ENCODE results near the gene MAPK11. TPM values are rescaled to one million over a fixed set of nuclear protein-coding genes. Genes with fewer than 3 reads are reported as not detected.
A peak's percentile ranks its signal among the peaks of the same experiment; 100 is the strongest.

Gene MAPK11
- total and polyA plus RNA-seq, 5 donors from 2014 or later, result 0.10 to 9.3 (median 0.30) TPM

DNA sequence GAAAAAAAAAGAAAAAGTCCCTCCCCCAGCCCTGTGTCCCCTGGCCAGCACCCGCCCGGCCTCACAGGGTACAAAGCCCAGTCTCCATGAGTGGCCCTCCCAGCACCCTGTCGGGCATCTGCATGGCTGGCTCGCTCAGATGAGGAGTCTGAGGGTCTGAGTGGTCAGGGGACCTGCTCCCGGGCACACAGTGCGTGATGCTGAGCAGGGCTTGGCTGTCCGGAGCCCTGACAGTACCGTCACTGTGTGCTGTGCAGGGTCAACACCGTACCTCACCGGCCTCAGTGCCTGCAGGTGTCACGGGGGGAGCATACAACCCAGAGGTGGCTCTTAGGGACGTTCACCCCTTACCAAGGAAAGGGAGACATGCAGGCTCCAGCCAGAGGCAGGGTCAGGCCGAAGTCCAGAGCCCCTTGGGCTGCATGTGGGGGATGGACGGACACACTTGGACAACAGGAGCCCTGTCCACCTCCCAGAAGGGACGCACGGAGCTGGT, 40.8 kb upstream of the MAPK11 start:
- Mint-ChIP-seq H3K4me1 (peaks cover 0 to 26% (median 12%) of the 10 kb centered on the region in 4 donors), H3K27me3 (peaks cover 12% of the 10 kb centered on the region), H3K36me3 (no peaks in the 10 kb centered on the region), H3K4me3 (no peak overlapping the region), H3K27ac (peak overlapping the region in 1 of 3 donors; percentile 76), H3K9me3 (peaks cover 0 to 1% (median 0%) of the 10 kb centered on the region in 7 donors)
- DNase-seq (no peak), ATAC-seq (ENCODE audit: low read depth in 2 of 2) (no peak)
- Histone ChIP-seq H3K27me3 (ENCODE audit: control insufficient read depth, insufficient read depth, low read length) (no peaks in the 10 kb centered on the region), H3K9me3 (ENCODE audit: control insufficient read depth in 2 of 2, low read length in 2 of 2) (no peaks in the 10 kb centered on the region), H3K4me3 (ENCODE audit: low read depth, low read length) (no peak overlapping the region), H3K27ac (ENCODE audit: insufficient read depth, low read length, poor library complexity, severe bottlenecking) (no peak overlapping the region), H3K36me3 (ENCODE audit: control insufficient read depth, insufficient read depth, low read length) (no peaks in the 10 kb centered on the region), H3K4me1 (ENCODE audit: control insufficient read depth, insufficient read depth, low read length, poor library complexity, severe bottlenecking) (peaks cover 28% of the 10 kb centered on the region)

DNA sequence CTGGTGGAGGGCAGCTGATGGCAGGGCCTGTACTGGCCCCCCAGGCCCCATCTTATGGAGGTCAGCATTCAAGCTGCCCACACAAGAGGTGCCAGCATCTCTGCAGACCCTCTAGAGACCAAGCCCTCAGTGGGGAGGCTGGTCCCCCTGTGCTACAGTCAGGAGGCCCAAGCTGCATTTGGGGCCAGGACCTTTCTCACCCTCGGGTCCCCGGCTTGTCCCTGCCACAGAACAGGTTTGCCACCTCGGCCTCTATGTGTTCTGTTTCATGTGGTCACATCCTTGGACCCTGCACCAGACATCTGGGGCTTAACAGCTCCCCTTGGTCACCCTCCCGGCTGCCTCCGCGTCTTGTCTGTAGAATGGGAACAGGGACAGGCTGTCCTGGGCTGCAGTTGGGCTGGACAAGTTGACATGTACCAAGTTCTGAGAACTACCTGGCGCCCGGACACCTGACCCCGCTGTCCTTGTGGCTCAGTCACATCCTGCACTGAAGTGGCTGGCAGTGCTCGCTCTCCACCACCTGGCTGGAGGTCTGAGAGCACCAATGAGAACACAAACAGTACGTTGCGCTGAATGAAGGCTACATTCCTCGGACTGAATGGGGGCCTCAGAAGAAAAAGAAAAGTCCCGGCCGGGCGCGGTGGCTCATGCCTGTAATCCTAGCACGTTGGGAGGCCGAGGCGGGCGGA, 40.0 kb upstream of the MAPK11 start:
- DNase-seq (no peak), ATAC-seq (ENCODE audit: low read depth in 2 of 2) (no peak)
- Mint-ChIP-seq H3K4me3 (no peak overlapping the region), H3K4me1 (peaks cover 0 to 25% (median 8%) of the 10 kb centered on the region in 4 donors), H3K27ac (peak overlapping the region in 1 of 3 donors; percentile 85), H3K36me3 (no peaks in the 10 kb centered on the region), H3K27me3 (peaks cover 21% of the 10 kb centered on the region), H3K9me3 (peaks cover 0 to 1% (median 0%) of the 10 kb centered on the region in 7 donors)
- no peak overlapping the region for H3K4me3 ChIP-seq (ENCODE audit: low read depth, low read length)
- no peaks in the 10 kb centered on the region for H3K9me3 ChIP-seq (ENCODE audit: control insufficient read depth in 2 of 2, low read length in 2 of 2)
- peaks cover 29% of the 10 kb centered on the region for H3K4me1 ChIP-seq (ENCODE audit: control insufficient read depth, insufficient read depth, low read length, poor library complexity, severe bottlenecking)
- no peaks in the 10 kb centered on the region for H3K36me3 ChIP-seq (ENCODE audit: control insufficient read depth, insufficient read depth, low read length)
- no peak overlapping the region for H3K27ac ChIP-seq (ENCODE audit: insufficient read depth, low read length, poor library complexity, severe bottlenecking)
- no peaks in the 10 kb centered on the region for H3K27me3 ChIP-seq (ENCODE audit: control insufficient read depth, insufficient read depth, low read length)

DNA sequence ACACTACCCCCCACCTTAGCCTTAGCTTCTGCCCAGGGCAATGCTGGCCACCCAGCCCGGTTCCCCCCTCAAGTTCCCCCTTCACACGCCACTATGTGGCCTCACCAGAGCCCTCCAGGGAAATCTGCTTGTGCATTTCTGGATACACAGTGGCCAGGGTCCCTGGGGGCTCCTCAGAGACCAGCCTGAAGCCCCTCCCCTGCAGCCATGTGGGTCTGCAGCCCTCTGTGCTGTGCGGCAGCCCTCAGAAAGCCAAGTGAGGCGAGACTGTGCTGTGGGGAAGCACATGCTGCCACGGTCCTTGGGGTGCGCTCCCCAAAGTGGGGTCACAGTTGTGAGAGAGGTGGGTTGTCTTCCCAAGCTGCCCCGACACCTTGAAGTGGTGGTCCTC, 39.4 kb upstream of the MAPK11 start:
- ATAC-seq (ENCODE audit: low read depth in 2 of 2), result no peak
- Histone ChIP-seq H3K4me3 (ENCODE audit: low read depth, low read length) (no peak overlapping the region), H3K27ac (ENCODE audit: insufficient read depth, low read length, poor library complexity, severe bottlenecking) (no peak overlapping the region), H3K36me3 (ENCODE audit: control insufficient read depth, insufficient read depth, low read length) (no peaks in the 10 kb centered on the region), H3K27me3 (ENCODE audit: control insufficient read depth, insufficient read depth, low read length) (no peaks in the 10 kb centered on the region), H3K4me1 (ENCODE audit: control insufficient read depth, insufficient read depth, low read length, poor library complexity, severe bottlenecking) (peaks cover 23% of the 10 kb centered on the region), H3K9me3 (ENCODE audit: control insufficient read depth in 2 of 2, low read length in 2 of 2) (no peaks in the 10 kb centered on the region)
- Mint-ChIP-seq H3K4me1 (peaks cover 0 to 22% (median 8%) of the 10 kb centered on the region in 4 donors), H3K27ac (no peak overlapping the region), H3K4me3 (no peak overlapping the region), H3K9me3 (peaks cover 0 to 1% (median 0%) of the 10 kb centered on the region in 7 donors), H3K27me3 (peaks cover 26% of the 10 kb centered on the region), H3K36me3 (no peaks in the 10 kb centered on the region)
- no peak for DNase-seq

DNA sequence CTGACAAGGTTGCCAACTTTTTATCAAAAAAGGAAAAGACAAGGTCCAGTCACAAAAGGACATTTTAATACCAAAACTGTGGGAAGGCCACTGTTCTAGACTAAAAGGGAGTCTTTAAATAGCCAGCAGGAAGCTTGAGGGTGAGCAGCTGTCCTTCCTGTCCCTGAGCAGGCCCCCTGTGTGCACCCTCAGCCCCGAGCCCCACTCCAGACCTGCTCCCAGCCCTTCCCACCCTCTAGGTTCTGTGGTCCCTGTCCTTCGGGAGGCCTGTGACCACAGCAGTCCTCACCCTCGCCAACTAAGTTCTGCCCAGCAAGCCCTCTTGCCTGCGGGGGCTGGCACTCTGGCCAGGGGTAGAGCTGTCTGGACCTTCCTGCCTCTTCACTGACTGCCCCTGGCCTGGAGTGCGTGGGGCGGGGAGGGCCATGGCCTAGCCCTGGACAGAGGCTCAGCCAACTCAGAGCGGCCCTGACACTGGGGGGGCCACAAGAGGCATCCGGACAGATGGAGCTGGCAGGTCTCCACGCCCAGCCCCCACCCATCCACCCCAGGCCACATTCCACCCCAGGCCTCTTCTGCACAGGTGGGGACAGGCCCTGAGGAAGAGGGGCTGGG, 38.9 kb upstream of the MAPK11 start:
- no peak overlapping the region for H3K27ac ChIP-seq (ENCODE audit: insufficient read depth, low read length, poor library complexity, severe bottlenecking)
- H3K27ac Mint-ChIP-seq, result peak overlapping the region in 1 of 3 donors; percentile 80
- no peak for DNase-seq

DNA sequence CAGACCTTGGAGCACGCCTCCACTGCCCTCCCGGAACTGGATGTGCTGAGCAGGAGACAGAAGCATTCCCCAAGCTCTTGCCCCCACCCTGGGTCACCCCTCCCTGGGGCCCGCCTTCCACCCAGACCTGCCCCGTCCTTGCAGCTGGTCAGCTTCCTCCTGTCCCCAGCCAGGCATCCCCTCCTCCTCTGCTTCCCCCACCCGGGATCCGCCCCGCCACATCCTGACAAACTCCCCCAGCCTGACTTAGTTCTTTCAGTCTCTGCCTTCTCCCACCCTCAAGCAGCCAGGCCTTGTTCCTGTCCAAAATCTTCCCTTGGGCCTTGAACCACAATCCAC, 38.4 kb upstream of the MAPK11 start:
- peaks cover 0 to 2% (median 0%) of the 10 kb centered on the region in 7 donors for H3K9me3 Mint-ChIP-seq

More for the DNA sequence above, 38.9 kb upstream of the MAPK11 start:
- Histone ChIP-seq H3K36me3 (ENCODE audit: control insufficient read depth, insufficient read depth, low read length) (no peaks in the 10 kb centered on the region), H3K4me3 (ENCODE audit: low read depth, low read length) (no peak overlapping the region), H3K9me3 (ENCODE audit: control insufficient read depth in 2 of 2, low read length in 2 of 2) (no peaks in the 10 kb centered on the region), H3K4me1 (ENCODE audit: control insufficient read depth, insufficient read depth, low read length, poor library complexity, severe bottlenecking) (peaks cover 18% of the 10 kb centered on the region), H3K27me3 (ENCODE audit: control insufficient read depth, insufficient read depth, low read length) (no peaks in the 10 kb centered on the region)
- no peaks in the 10 kb centered on the region for H3K36me3 Mint-ChIP-seq
- ATAC-seq (ENCODE audit: low read depth in 2 of 2), result no peak
- peaks cover 0 to 2% (median 0%) of the 10 kb centered on the region in 7 donors for H3K9me3 Mint-ChIP-seq
- peaks cover 26% of the 10 kb centered on the region for H3K27me3 Mint-ChIP-seq
- H3K4me1 Mint-ChIP-seq, result peaks cover 0 to 19% (median 3%) of the 10 kb centered on the region in 4 donors
- H3K4me3 Mint-ChIP-seq, result peak overlapping the region in 3 of 4 donors; percentile 6 to 48 (median 46)

DNA sequence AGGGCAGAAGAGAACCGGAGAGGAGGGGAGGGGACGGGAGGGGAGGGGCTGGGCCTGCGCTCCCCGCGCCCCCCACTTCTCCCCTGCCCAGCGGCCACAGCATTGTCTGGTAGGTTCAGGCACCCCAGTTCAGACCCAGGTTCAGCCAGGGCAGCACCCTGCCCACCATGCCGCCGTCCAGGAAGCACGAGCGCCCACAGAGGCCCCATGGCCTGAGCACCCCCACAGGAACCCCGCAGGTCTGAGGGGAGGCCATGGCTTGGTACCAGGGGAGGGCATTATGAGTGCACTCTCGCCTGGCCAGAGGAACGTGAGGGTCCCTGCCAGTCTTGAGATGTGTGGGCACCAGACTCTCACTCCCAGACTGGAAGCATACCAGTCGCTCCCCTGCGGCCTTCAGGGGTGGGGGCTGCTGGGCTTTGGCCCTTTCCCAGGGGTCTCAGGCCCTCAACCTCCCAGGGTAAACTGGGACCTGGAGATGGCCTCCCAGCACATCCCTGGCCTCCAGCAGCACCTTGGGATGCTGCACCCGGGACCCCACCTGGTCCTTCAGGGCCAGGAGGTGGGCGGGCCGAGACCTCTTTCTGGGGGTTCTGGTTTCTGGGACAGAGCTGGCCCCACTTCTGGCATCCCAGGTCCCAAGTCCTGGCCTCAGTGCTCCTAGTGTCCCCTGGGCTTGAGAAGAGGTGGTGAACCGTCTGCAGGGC, 37.9 kb upstream of the MAPK11 start:
- H3K27me3 ChIP-seq (ENCODE audit: control insufficient read depth, insufficient read depth, low read length), result no peaks in the 10 kb centered on the region
- peaks cover 30% of the 10 kb centered on the region for H3K27me3 Mint-ChIP-seq
- DNase-seq (no peak), ATAC-seq (ENCODE audit: low read depth in 2 of 2) (no peak)
- H3K36me3 Mint-ChIP-seq, result no peaks in the 10 kb centered on the region
- H3K4me3 Mint-ChIP-seq, result peak overlapping the region in 1 of 4 donors; percentile 6
- H3K9me3 ChIP-seq (ENCODE audit: control insufficient read depth in 2 of 2, low read length in 2 of 2), result no peaks in the 10 kb centered on the region
- no peak overlapping the region for H3K4me3 ChIP-seq (ENCODE audit: low read depth, low read length)
- H3K36me3 ChIP-seq (ENCODE audit: control insufficient read depth, insufficient read depth, low read length), result no peaks in the 10 kb centered on the region
- no peak overlapping the region for H3K27ac ChIP-seq (ENCODE audit: insufficient read depth, low read length, poor library complexity, severe bottlenecking)
- no peak overlapping the region for H3K27ac Mint-ChIP-seq
- peaks cover 0 to 2% (median 0%) of the 10 kb centered on the region in 7 donors for H3K9me3 Mint-ChIP-seq
- peaks cover 12% of the 10 kb centered on the region for H3K4me1 ChIP-seq (ENCODE audit: control insufficient read depth, insufficient read depth, low read length, poor library complexity, severe bottlenecking)
- H3K4me1 Mint-ChIP-seq, result peaks cover 0 to 13% (median 3%) of the 10 kb centered on the region in 4 donors

More for the DNA sequence above, 38.4 kb upstream of the MAPK11 start:
- peak overlapping the region in 3 of 4 donors; percentile 6 to 48 (median 46) for H3K4me3 Mint-ChIP-seq
- H3K36me3 Mint-ChIP-seq, result no peaks in the 10 kb centered on the region
- H3K27me3 Mint-ChIP-seq, result peaks cover 26% of the 10 kb centered on the region
- ATAC-seq (ENCODE audit: low read depth in 2 of 2), result no peak
- peaks cover 0 to 14% (median 3%) of the 10 kb centered on the region in 4 donors for H3K4me1 Mint-ChIP-seq
- Histone ChIP-seq H3K4me3 (ENCODE audit: low read depth, low read length) (no peak overlapping the region), H3K36me3 (ENCODE audit: control insufficient read depth, insufficient read depth, low read length) (no peaks in the 10 kb centered on the region), H3K27me3 (ENCODE audit: control insufficient read depth, insufficient read depth, low read length) (no peaks in the 10 kb centered on the region), H3K4me1 (ENCODE audit: control insufficient read depth, insufficient read depth, low read length, poor library complexity, severe bottlenecking) (peaks cover 13% of the 10 kb centered on the region), H3K9me3 (ENCODE audit: control insufficient read depth in 2 of 2, low read length in 2 of 2) (no peaks in the 10 kb centered on the region), H3K27ac (ENCODE audit: insufficient read depth, low read length, poor library complexity, severe bottlenecking) (no peak overlapping the region)
- H3K27ac Mint-ChIP-seq, result peak overlapping the region in 1 of 3 donors; percentile 80
- DNase-seq, result no peak

DNA sequence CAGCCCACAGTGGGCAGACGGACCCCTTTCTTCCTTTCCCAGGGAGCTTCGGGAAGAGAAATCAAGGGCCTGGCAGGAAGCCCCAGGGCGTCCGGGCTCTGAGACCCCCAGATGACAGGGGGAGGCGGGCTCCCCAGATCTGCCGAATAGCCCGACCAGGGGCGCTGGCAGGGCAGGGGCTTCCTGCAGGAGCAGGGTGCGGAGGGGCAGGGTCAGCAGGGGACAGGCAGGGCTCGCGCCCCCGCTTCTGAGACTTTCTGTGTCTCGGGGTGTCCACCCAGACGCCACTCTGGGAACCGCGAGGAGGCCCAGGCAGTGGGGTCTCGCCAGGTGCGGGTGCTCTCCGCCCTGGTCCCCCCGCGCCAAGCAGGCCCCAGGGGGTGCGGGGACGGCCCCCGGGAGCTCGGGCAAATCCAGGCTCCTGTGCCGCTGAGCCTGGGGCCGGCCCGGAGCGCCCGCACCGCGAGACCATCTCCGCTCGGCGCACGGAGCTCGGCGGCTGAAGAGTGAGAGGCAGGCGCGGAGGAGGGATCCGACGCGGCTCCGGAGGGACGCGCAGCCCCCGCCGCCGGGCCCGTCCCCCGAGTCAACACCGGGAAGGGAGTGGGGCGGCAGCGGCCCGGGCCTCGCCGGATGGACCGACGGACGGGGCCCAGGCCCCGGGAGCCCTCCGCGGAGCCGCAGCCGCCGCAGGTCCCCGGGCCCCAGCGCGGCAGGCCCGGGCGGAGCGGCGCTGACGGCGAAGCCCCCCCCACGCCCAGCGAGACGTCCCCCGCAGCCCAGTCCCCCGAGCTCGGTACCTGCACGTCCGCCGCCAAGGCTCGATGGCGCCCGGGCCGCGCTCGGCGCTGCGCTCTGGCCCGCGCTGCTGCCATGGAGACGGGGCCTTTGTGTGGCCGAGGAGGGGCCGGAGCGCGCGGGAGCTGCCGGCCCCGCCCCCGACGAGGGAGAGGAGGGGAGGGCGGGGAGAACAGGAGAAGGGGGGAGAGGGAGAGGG, 36.9 kb upstream of the MAPK11 start, which contains the start of gene PLXNB2:
PLXNB2 (minus strand) TSS at position 894 of the 997 bp plus-strand sequence. CDS start 17,062 bp downstream, outside the sequence.
- DNase-seq (peak in 1 of 3 donors; percentile 11), ATAC-seq (ENCODE audit: low read depth in 2 of 2) (peak in 1 of 2 donors; percentile 31)
- H3K4me3 Mint-ChIP-seq, result peak within 1 kb of the TSS in 1 of 4 donors; percentile 6
- peaks cover 0 to 2% (median 0%) of the 10 kb centered on the region in 7 donors for H3K9me3 Mint-ChIP-seq
- Histone ChIP-seq H3K4me3 (ENCODE audit: low read depth, low read length) (no peak within 1 kb of the TSS), H3K4me1 (ENCODE audit: control insufficient read depth, insufficient read depth, low read length, poor library complexity, severe bottlenecking) (peaks cover 12% of the 10 kb centered on the region), H3K36me3 (ENCODE audit: control insufficient read depth, insufficient read depth, low read length) (no peaks in the 10 kb centered on the region), H3K27me3 (ENCODE audit: control insufficient read depth, insufficient read depth, low read length) (no peaks in the 10 kb centered on the region), H3K27ac (ENCODE audit: insufficient read depth, low read length, poor library complexity, severe bottlenecking) (no peak within 1 kb of the TSS), H3K9me3 (ENCODE audit: control insufficient read depth in 2 of 2, low read length in 2 of 2) (no peaks in the 10 kb centered on the region)
- H3K27ac Mint-ChIP-seq, result no peak within 1 kb of the TSS
- H3K4me1 Mint-ChIP-seq, result peaks cover 0 to 13% (median 3%) of the 10 kb centered on the region in 4 donors
- H3K36me3 Mint-ChIP-seq, result no peaks in the 10 kb centered on the region
- H3K27me3 Mint-ChIP-seq, result peaks cover 35% of the 10 kb centered on the region
